ENCODE results near the gene CD151. TPM values are rescaled to one million over a fixed set of nuclear protein-coding genes. Genes with fewer than 3 reads are reported as not detected.

CD151 gene
- 728 to 834 TPM (median 790 TPM) in 5 replicates for total RNA-seq (2022; extraction: Qiagen RNA extraction; ENCODE audit: low read depth)

GRCh38 chr11:832529-833113 lies at the start of gene CD151:
Gene CD151, plus strand, starts transcription at chr11:832952. Its CDS starts 3,118 bp downstream, at chr11:836070.

GRCh38 chr11:789943-790342 lies 42.8 kb upstream of the CD151 start, which contains the start of gene CEND1:
Gene CEND1, minus strand, starts transcription at chr11:790090. Its CDS starts 1,514 bp downstream, at chr11:788576.

GRCh38 chr11:798093-798713 lies 34.5 kb upstream of the CD151 start, which contains the start of gene SLC25A22:
Gene SLC25A22, minus strand, starts transcription at chr11:798281. Its CDS starts 3,275 bp downstream, at chr11:795006.

DNA sequence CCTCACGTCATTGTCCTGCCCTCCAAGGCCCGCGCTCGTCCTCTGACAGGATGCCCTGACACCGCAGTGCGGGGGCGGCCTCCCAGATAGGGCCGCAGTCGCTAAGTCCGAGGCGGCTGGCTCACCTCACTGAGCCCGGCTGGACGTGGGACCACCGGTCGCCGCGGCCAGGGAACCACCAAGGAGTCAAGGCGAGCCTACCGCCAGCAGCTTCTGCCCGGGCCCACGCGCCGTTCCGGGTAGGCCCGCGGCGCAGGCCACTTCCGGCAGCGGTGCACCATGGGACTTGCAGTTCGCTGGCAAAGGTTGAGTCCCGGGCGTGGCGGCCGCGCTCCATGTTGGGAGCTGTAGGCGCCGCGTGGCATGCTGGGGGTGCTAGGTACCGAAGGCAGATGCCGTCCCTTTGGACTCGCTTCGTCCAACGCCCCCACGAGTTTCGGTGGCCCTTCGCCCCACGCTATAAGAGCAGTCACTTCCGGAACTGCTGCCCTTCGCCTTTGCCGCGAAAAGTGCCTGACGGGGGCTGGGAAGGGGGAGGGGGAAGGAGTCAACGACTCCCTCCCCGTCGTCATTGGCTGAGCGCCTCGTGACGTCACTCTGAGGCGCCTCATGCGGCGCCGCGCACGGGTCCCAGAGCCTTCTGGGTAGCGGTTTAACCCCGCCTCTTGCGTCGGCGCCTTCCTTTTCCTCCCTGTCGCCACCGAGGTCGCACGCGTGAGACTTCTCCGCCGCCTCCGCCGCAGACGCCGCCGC lies 23.3 kb upstream of the CD151 start, which contains the start of gene RPLP2:
Gene RPLP2 (plus strand): TSS at position 681 of the 753 bp plus-strand sequence. CDS start 268 bp downstream, outside the sequence.

GRCh38 chr11:818396-819128 lies 14.2 kb upstream of the CD151 start, which contains the start of gene PNPLA2:
Gene PNPLA2, plus strand, starts transcription at chr11:818914. Its CDS starts 805 bp downstream, at chr11:819719.

GRCh38 chr11:827897-828192 lies 4.9 kb upstream of the CD151 start, which contains the start of gene CRACR2B:
Gene CRACR2B, plus strand, starts transcription at chr11:827919. Its CDS starts 689 bp downstream, at chr11:828608.

GRCh38 chr11:842370-843002 lies 9.7 kb downstream of the CD151 start, which contains the start of the genes POLR2L and TSPAN4:
Gene POLR2L, minus strand, starts transcription at chr11:842529. Its CDS starts 21 bp downstream, at chr11:842508.
Gene TSPAN4, plus strand, starts transcription at chr11:842852. Its CDS starts 7,453 bp downstream, at chr11:850305.

Other genes with a start within 250 kb of the CD151 start
- 4.0 to 7.8 TPM (median 6.7 TPM) in 5 replicates for gene IRF7, start 217.0 kb upstream of the CD151 start, total RNA-seq (2022; extraction: Qiagen RNA extraction; ENCODE audit: low read depth)
- 0.02 to 0.05 TPM in 2 of 5 replicates, not detected in the others for gene CDHR5, start 208.0 kb upstream of the CD151 start, total RNA-seq (2022; extraction: Qiagen RNA extraction; ENCODE audit: low read depth)
- gene SCT, start 205.8 kb upstream of the CD151 start, total RNA-seq (2022; extraction: Qiagen RNA extraction; ENCODE audit: low read depth), result not detected in 5 replicates
- gene DRD4, start 195.7 kb upstream of the CD151 start, total RNA-seq (2022; extraction: Qiagen RNA extraction; ENCODE audit: low read depth), result 0.17 to 0.43 TPM (median 0.24 TPM) in 5 replicates
- gene DEAF1, start 137.7 kb upstream of the CD151 start, total RNA-seq (2022; extraction: Qiagen RNA extraction; ENCODE audit: low read depth), result 23.3 to 39.2 TPM (median 31.9 TPM) in 5 replicates
- 8.4 to 10.9 TPM (median 9.5 TPM) in 5 replicates for gene TMEM80, start 137.1 kb upstream of the CD151 start, total RNA-seq (2022; extraction: Qiagen RNA extraction; ENCODE audit: low read depth)
- gene EPS8L2, start 126.7 kb upstream of the CD151 start, total RNA-seq (2022; extraction: Qiagen RNA extraction; ENCODE audit: low read depth), result 71.0 to 121 TPM (median 114 TPM) in 5 replicates
- 427 to 504 TPM (median 430 TPM) in 5 replicates for gene TALDO1, start 85.5 kb upstream of the CD151 start, total RNA-seq (2022; extraction: Qiagen RNA extraction; ENCODE audit: low read depth)
- 37.5 to 49.3 TPM (median 45.9 TPM) in 5 replicates for gene GATD1, start 55.5 kb upstream of the CD151 start, total RNA-seq (2022; extraction: Qiagen RNA extraction; ENCODE audit: low read depth)
- 0.81 to 2.3 TPM (median 1.6 TPM) in 5 replicates for gene CEND1, start 42.9 kb upstream of the CD151 start, total RNA-seq (2022; extraction: Qiagen RNA extraction; ENCODE audit: low read depth)
- gene SLC25A22, start 34.7 kb upstream of the CD151 start, total RNA-seq (2022; extraction: Qiagen RNA extraction; ENCODE audit: low read depth), result 24.3 to 40.1 TPM (median 33.7 TPM) in 5 replicates
- gene PIDD1, start 27.7 kb upstream of the CD151 start, total RNA-seq (2022; extraction: Qiagen RNA extraction; ENCODE audit: low read depth), result 9.7 to 16.8 TPM (median 13.3 TPM) in 5 replicates
- gene RPLP2, start 23.0 kb upstream of the CD151 start, total RNA-seq (2022; extraction: Qiagen RNA extraction; ENCODE audit: low read depth), result 1,681 to 2,398 TPM (median 2,293 TPM) in 5 replicates
- 40.4 to 57.7 TPM (median 52.1 TPM) in 5 replicates for gene PNPLA2, start 14.0 kb upstream of the CD151 start, total RNA-seq (2022; extraction: Qiagen RNA extraction; ENCODE audit: low read depth)
- gene CRACR2B, start 5.0 kb upstream of the CD151 start, total RNA-seq (2022; extraction: Qiagen RNA extraction; ENCODE audit: low read depth), result 3.1 to 4.7 TPM (median 3.6 TPM) in 5 replicates
- 546 to 649 TPM (median 614 TPM) in 5 replicates for gene POLR2L, start 9.6 kb downstream of the CD151 start, total RNA-seq (2022; extraction: Qiagen RNA extraction; ENCODE audit: low read depth)
- 132 to 188 TPM (median 168 TPM) in 5 replicates for gene TSPAN4, start 9.9 kb downstream of the CD151 start, total RNA-seq (2022; extraction: Qiagen RNA extraction; ENCODE audit: low read depth)
- 74.3 to 81.3 TPM (median 76.0 TPM) in 5 replicates for gene CHID1, start 77.9 kb downstream of the CD151 start, total RNA-seq (2022; extraction: Qiagen RNA extraction; ENCODE audit: low read depth)
- gene AP2A2, start 92.9 kb downstream of the CD151 start, total RNA-seq (2022; extraction: Qiagen RNA extraction; ENCODE audit: low read depth), result 28.5 to 41.5 TPM (median 36.3 TPM) in 5 replicates
- gene MUC6, start 203.8 kb downstream of the CD151 start, total RNA-seq (2022; extraction: Qiagen RNA extraction; ENCODE audit: low read depth), result 0.01 TPM in 2 of 5 replicates, not detected in the others
- gene MUC2, start 241.9 kb downstream of the CD151 start, total RNA-seq (2022; extraction: Qiagen RNA extraction; ENCODE audit: low read depth), result 0.17 to 0.35 TPM (median 0.18 TPM) in 5 replicates

Data from A549 treated with DMSO at 1 μM for 4 hours (cell line).